H1 (cell line): ENCODE results near the gene MFAP1. TPM values are rescaled to one million over a fixed set of nuclear protein-coding genes. Genes with fewer than 3 reads are reported as not detected.

ENCODE experiments used
- CTCF ChIA-PET: fragments of 300-600 bp; sonication (Branson Sonifier 250); formaldehyde crosslinking; loops from one replicate; lab custom pipeline; 2021; ENCODE audit not compliant: partially characterized antibody; lab: Charles Lee
- POLR2A ChIA-PET: fragments of 300-600 bp; sonication (Branson Sonifier 250); formaldehyde crosslinking; loops from one replicate; lab custom pipeline; 2021; ENCODE audit warnings: inconsistent platforms; ENCODE audit not compliant: partially characterized antibody; lab: Charles Lee
- DNase-seq, 2 experiments: peaks; one replicate each; pipeline versions ENCODE4 v3.0.0 to v3.0.0-alpha.2; 2010 to 2022; ENCODE audit warnings: low spot score in 2 of 2, low read depth in 1 of 2, mixed read lengths in 1 of 2
- FAIRE-seq: peaks from 2 replicates; lab custom pipeline; 2011; peaks lifted over from hg19 to GRCh38; lab: Jason Lieb, UNC
- H2AFZ ChIP-seq: 2 replicates; pipeline ENCODE4 v1.8.1; 2012; ENCODE audit warnings: low read length, inconsistent platforms
- H2AK5ac ChIP-seq: 2 replicates; pipeline ENCODE4 v1.6.1; 2013; ENCODE audit warnings: low read depth, low read length
- H2BK120ac ChIP-seq: replicated peaks from 2 replicates; pipeline ENCODE3; 2013; ENCODE audit warnings: low read depth, low read length, inconsistent platforms
- H2BK12ac ChIP-seq: 2 replicates; pipeline ENCODE4 v1.6.1; 2013; ENCODE audit warnings: low read depth, low read length
- H2BK15ac ChIP-seq: 2 replicates; pipeline ENCODE4 v1.6.1; 2013; ENCODE audit warnings: low read length
- H2BK20ac ChIP-seq: 2 replicates; pipeline ENCODE4 v1.6.1; 2013; ENCODE audit warnings: low read length
- H2BK5ac ChIP-seq: 2 replicates; pipeline ENCODE4 v1.6.1; 2013; ENCODE audit warnings: low read depth, low read length
- H3K14ac ChIP-seq: 2 replicates; pipeline ENCODE4 v1.6.1; 2013; ENCODE audit warnings: inconsistent platforms; ENCODE audit not compliant: insufficient read length
- H3K18ac ChIP-seq: 2 replicates; pipeline ENCODE4 v1.6.1; 2013; ENCODE audit warnings: low read length; ENCODE audit errors: extremely low read depth
- H3K23ac ChIP-seq: 2 replicates; pipeline ENCODE4 v1.6.1; 2013; ENCODE audit warnings: inconsistent platforms; ENCODE audit not compliant: insufficient read length
- H3K23me2 ChIP-seq: 2 replicates; pipeline ENCODE4 v1.6.1; 2013; ENCODE audit warnings: low read depth, low read length
- H3K27ac ChIP-seq: 2 replicates; pipeline ENCODE4 v1.6.1; 2011; ENCODE audit warnings: low read depth, low read length, inconsistent platforms
- H3K27me3 ChIP-seq, 4 experiments: replicated peaks in 1 of 4; 1 replicate in 1 of 4; 2 replicates in 3 of 4; pipeline versions ENCODE4 v1.6.1 to v1.8.1; 2011 to 2013; ENCODE audit warnings: low read length in 3 of 4, mild to moderate bottlenecking in 3 of 4, inconsistent platforms in 2 of 4, mixed read lengths in 2 of 4, moderate library complexity in 1 of 4; ENCODE audit not compliant: control insufficient read depth in 3 of 4, insufficient read depth in 3 of 4; ENCODE audit errors: extremely low read depth in 1 of 4
- H3K36me3 ChIP-seq, 4 experiments: 2 replicates each; pipeline versions ENCODE4 v1.6.1 to v1.8.1; 2011 to 2013; ENCODE audit warnings: mild to moderate bottlenecking in 4 of 4, low read length in 3 of 4, moderate library complexity in 2 of 4, control low read depth in 1 of 4, inconsistent platforms in 1 of 4; ENCODE audit not compliant: insufficient read depth in 4 of 4, control insufficient read depth in 2 of 4
- H3K4ac ChIP-seq: replicated peaks from 2 replicates; pipeline ENCODE3; 2013; ENCODE audit warnings: low read length, low read depth, mixed read lengths, inconsistent platforms; ENCODE audit not compliant: insufficient read length
- H3K4me1 ChIP-seq, 4 experiments: replicated peaks in 1 of 4; 1 replicate in 1 of 4; 2 replicates in 3 of 4; pipeline versions ENCODE4 v1.6.1 to v1.8.1; 2011 to 2013; ENCODE audit warnings: low read length in 3 of 4, inconsistent platforms in 2 of 4, mixed read lengths in 1 of 4; ENCODE audit not compliant: insufficient read depth in 4 of 4, control insufficient read depth in 3 of 4
- H3K4me2 ChIP-seq, 2 experiments: 2 replicates each; pipeline versions ENCODE4 v1.6.1 to v1.8.1; 2011 to 2013; ENCODE audit warnings: low read depth in 2 of 2, low read length in 2 of 2, control low read depth in 1 of 2, inconsistent platforms in 1 of 2, mild to moderate bottlenecking in 1 of 2; ENCODE audit not compliant: insufficient read depth in 1 of 2
- H3K4me3 ChIP-seq, 4 experiments: fragments of 200-600, 300-600 bp in 1 of 4; sonication (generic), shearing (Covaris generic), sonication (Bioruptor Twin) in 1 of 4; 2 replicates each; pipeline versions ENCODE4 v1.5.1 to v1.8.1; 2011 to 2016; ENCODE audit warnings: low read length in 4 of 4, low read depth in 3 of 4, control low read depth in 2 of 4, inconsistent platforms in 2 of 4, mild to moderate bottlenecking in 2 of 4, mixed read lengths in 1 of 4, moderate library complexity in 1 of 4; ENCODE audit not compliant: insufficient read depth in 2 of 4; ENCODE audit errors: extremely low read depth in 1 of 4
- H3K56ac ChIP-seq: replicated peaks from 2 replicates; pipeline ENCODE3; 2013; ENCODE audit warnings: low read depth, mild to moderate bottlenecking, mixed read lengths, low read length, inconsistent platforms; ENCODE audit not compliant: insufficient read length
- H3K79me1 ChIP-seq: 2 replicates; pipeline ENCODE4 v1.6.1; 2013; ENCODE audit warnings: low read depth, low read length, control low read depth
- H3K79me2 ChIP-seq, 2 experiments: 2 replicates each; pipeline versions ENCODE4 v1.6.1 to v1.8.1; 2012 to 2013; ENCODE audit warnings: low read length in 2 of 2, mild to moderate bottlenecking in 2 of 2, inconsistent platforms in 1 of 2; ENCODE audit not compliant: insufficient read depth in 2 of 2, control insufficient read depth in 1 of 2
- H3K9ac ChIP-seq, 4 experiments: replicated peaks in 1 of 4; 1 replicate in 1 of 4; 2 replicates in 3 of 4; pipeline versions ENCODE4 v1.6.1 to v1.8.1; 2011 to 2013; ENCODE audit warnings: low read depth in 3 of 4, low read length in 3 of 4, control low read depth in 2 of 4, mild to moderate bottlenecking in 2 of 4, moderate library complexity in 2 of 4, inconsistent platforms in 1 of 4; ENCODE audit errors: extremely low read depth in 1 of 4
- H3K9me3 ChIP-seq, 2 experiments: 2 replicates each; pipeline versions ENCODE4 v1.6.1 to v1.8.1; 2012 to 2013; ENCODE audit warnings: mild to moderate bottlenecking in 2 of 2, moderate library complexity in 2 of 2, control low read depth in 1 of 2, inconsistent platforms in 1 of 2, low read depth in 1 of 2, low read length in 1 of 2, mixed read lengths in 1 of 2; ENCODE audit not compliant: insufficient read depth in 2 of 2
- H4K20me1 ChIP-seq, 2 experiments: replicated peaks in 1 of 2; 2 replicates each; pipeline versions ENCODE3 to v1.8.1; 2011 to 2013; ENCODE audit warnings: inconsistent platforms in 2 of 2, low read length in 2 of 2, mild to moderate bottlenecking in 1 of 2; ENCODE audit not compliant: insufficient read depth in 2 of 2, control insufficient read depth in 1 of 2
- H4K5ac ChIP-seq: 2 replicates; pipeline ENCODE4 v1.6.1; 2013; ENCODE audit warnings: low read length, low read depth, mixed read lengths, inconsistent platforms; ENCODE audit not compliant: insufficient read length
- H4K8ac ChIP-seq: 2 replicates; pipeline ENCODE4 v1.8.0; 2013; ENCODE audit warnings: mild to moderate bottlenecking, moderate library complexity, low read length, inconsistent platforms; ENCODE audit not compliant: insufficient read depth; ENCODE audit errors: extremely low read depth
- H4K91ac ChIP-seq: replicated peaks from 2 replicates; pipeline ENCODE3; 2013; ENCODE audit warnings: low read length, mixed read lengths, inconsistent platforms; ENCODE audit not compliant: insufficient read length
- BCL11A ChIP-seq, 2 experiments: IDR thresholded peaks; one replicate each; pipeline ENCODE4 v1.6.1; 2011; ENCODE audit warnings: low read depth in 2 of 2, low read length in 2 of 2, mild to moderate bottlenecking in 2 of 2
- BRCA1 ChIP-seq: IDR thresholded peaks from 2 replicates; pipeline ENCODE4 v1.6.1; 2012; ENCODE audit warnings: low read depth, low read length, improper control_type of control experiment
- CEBPB ChIP-seq: IDR thresholded peaks from 2 replicates; pipeline ENCODE4 v1.6.1; 2012; ENCODE audit warnings: low read depth, low read length
- CHD1 ChIP-seq: IDR thresholded peaks from 2 replicates; pipeline ENCODE4 v1.6.1; 2012; ENCODE audit warnings: low read depth, low read length, improper control_type of control experiment
- CHD2 ChIP-seq: IDR thresholded peaks from 2 replicates; pipeline ENCODE4 v1.6.1; 2012; ENCODE audit warnings: low read length, improper control_type of control experiment
- CREB1 ChIP-seq: IDR thresholded peaks from 2 replicates; pipeline ENCODE4 v1.6.1; 2012; ENCODE audit warnings: inconsistent platforms
- CTBP2 ChIP-seq: IDR thresholded peaks from 2 replicates; pipeline ENCODE4 v1.7.0; 2011; ENCODE audit warnings: borderline replicate concordance, mild to moderate bottlenecking, moderate library complexity, mixed read lengths, low read length; ENCODE audit not compliant: insufficient read depth, insufficient read length
- EGR1 ChIP-seq: IDR thresholded peaks from 2 replicates; pipeline ENCODE4 v1.6.1; 2011; ENCODE audit warnings: low read depth, low read length, borderline replicate concordance
- FOSL1 ChIP-seq: IDR thresholded peaks from 2 replicates; pipeline ENCODE4 v1.6.1; 2011; ENCODE audit warnings: mild to moderate bottlenecking, low read depth, low read length, moderate library complexity; ENCODE audit not compliant: insufficient read depth
- HDAC6 ChIP-seq: IDR thresholded peaks from one replicate; pipeline ENCODE4 v1.7.1; 2012; ENCODE audit warnings: low read depth, mild to moderate bottlenecking, inconsistent platforms, low read length, moderate library complexity
- JUND ChIP-seq: IDR thresholded peaks from 2 replicates; pipeline ENCODE4 v1.6.1; 2011; ENCODE audit warnings: mild to moderate bottlenecking, improper control_type of control experiment, low read length
- SP4 ChIP-seq: IDR thresholded peaks from 2 replicates; pipeline ENCODE4 v1.6.1; 2012; ENCODE audit warnings: low read length, inconsistent platforms
- SUZ12 ChIP-seq: fragments of 200-600 bp; sonication (generic); IDR thresholded peaks from 2 replicates; pipeline ENCODE4 v1.6.1; 2012; ENCODE audit warnings: mild to moderate bottlenecking, inconsistent platforms, low read length, moderate library complexity, mixed read lengths
- TCF12 ChIP-seq: IDR thresholded peaks from 2 replicates; pipeline ENCODE4 v1.6.1; 2011; ENCODE audit warnings: low read depth, mild to moderate bottlenecking, low read length
- WGBS, 2 experiments: shearing (Covaris generic) in 1 of 2; methylation state at CpG; one replicate each; pipeline versions ENCODE4 v1.1.6 to v1.1.7; 2013 to 2015; ENCODE audit warnings: low lambda C conversion rate in 2 of 2, mixed read lengths in 2 of 2, inconsistent platforms in 1 of 2, low coverage in 1 of 2, missing lambda C conversion rate in 1 of 2; ENCODE audit not compliant: insufficient replicate concordance in 2 of 2, insufficient coverage in 1 of 2, insufficient read length in 1 of 2; ENCODE audit errors: extremely low coverage in 1 of 2, missing lambda C conversion rate in 1 of 2; 5-methylcytosine and 5-hydroxymethylcytosine counted together
- polyA plus RNA-seq, 7 experiments: library from polyadenylated mRNA; depleted of rRNA in 3 of 7; stranded (reverse) in 5 of 7; unstranded in 2 of 7; fragments of >200 nt in 5 of 7; fragments of 200-250 nt in 2 of 7; gene quantifications; 1 replicate in 5 of 7; 2 replicates in 1 of 7; 4 replicates in 1 of 7; pipeline versions ENCODE4 v1.2.1 to v1.2.3, GENCODE V29; 2011 to 2013; ENCODE audit warnings: missing spikeins in 2 of 7, mixed read lengths in 2 of 7
- total RNA-seq: library from RNA; stranded (reverse); fragmentation: NEBNext Ultra II Directional; extraction: Animal tissue kit (Norgen Biotek cat#: 25700); gene quantifications from 2 replicates; pipeline ENCODE4 v1.2.1, GENCODE V29; 2021

MFAP1 gene
- total and polyA plus RNA-seq, 2 of the 8 experiments (the other 6 are each of a cell fraction or from before 2014, with no cell fraction given), result 23.6 to 36.7 TPM

- Histone ChIP-seq H2AK5ac (no peak within 1 kb of the TSS), H2AFZ (no peak within 1 kb of the TSS), H4K8ac (no peak within 1 kb of the TSS), H3K79me2 (peaks cover 0 to 13% of the 10 kb centered on the region in 2 experiments; a peak in 2 of 4 replicates), H2BK20ac (peak within 1 kb of the TSS; percentile 28; the same call in 1 of the 2 replicates), H3K4ac (peak within 1 kb of the TSS; percentile 55), H3K9ac (peak within 1 kb of the TSS; percentile 61 to 84 (median 76)), H3K18ac (peak within 1 kb of the TSS; percentile 51), H2BK5ac (peak within 1 kb of the TSS; percentile 55), H3K79me1 (0 out of 2 replicates have a peak, but pooled peaks cover 3% of the 10 kb centered on the region), H3K4me1 (peaks cover 13 to 22% (median 17%) of the 10 kb centered on the region in 4 experiments), H2BK15ac (peak within 1 kb of the TSS; percentile 31), H3K56ac (peak within 1 kb of the TSS; percentile 39), H3K14ac (no peak within 1 kb of the TSS), H3K27me3 (no peaks in the 10 kb centered on the region), H3K4me2 (peak within 1 kb of the TSS; percentile 75 to 86), H3K4me3 (peak within 1 kb of the TSS; percentile 67 to 97 (median 88)), H2BK120ac (no peak within 1 kb of the TSS), H3K36me3 (peaks cover 15 to 60% (median 18%) of the 10 kb centered on the region in 4 experiments; a peak in 7 of 8 replicates), H4K20me1 (peaks cover 0 to 6% of the 10 kb centered on the region in 2 experiments), H3K9me3 (no peaks in the 10 kb centered on the region), H3K23ac (no peak within 1 kb of the TSS), H3K23me2 (no peaks in the 10 kb centered on the region), H3K27ac (peak within 1 kb of the TSS; percentile 28; the same call in 1 of the 2 replicates), H2BK12ac (peak within 1 kb of the TSS; percentile 71; the same call in 1 of the 2 replicates), H4K91ac (peak within 1 kb of the TSS; percentile 22), H4K5ac (peak within 1 kb of the TSS; percentile 71)
- 91% methylated on average over 8 of the region's 8 CpGs; no CpG with 5 or more reads in 1 of the 2 experiments for WGBS, 2 experiments
- ChIA-PET CTCF (interaction anchor here (1.9 kb wide), 1 partner anchor 23 kb away, joined by 5 read pairs; the partner anchor contains the start of gene ELL3), POLR2A (interaction anchor here (0.9 to 8.9 kb wide), 8 partner anchors 9 to 54 kb away, joined by 7 to 71 read pairs (median 8); partner anchors contain the start of genes ELL3, MFAP1, PDIA3 and WDR76)
- no peak for FAIRE-seq
- no peak for TF ChIP-seq BCL11A (IDR thresholded peaks at IDR 0.05; ENCODE audit: low read depth in 2 of 2, low read length in 2 of 2)
- TF ChIP-seq CHD1, result no peak
- no peak for TF ChIP-seq EGR1
- no peak for TF ChIP-seq HDAC6
- no peak for TF ChIP-seq JUND
- no peak for TF ChIP-seq CEBPB
- no peak for TF ChIP-seq SUZ12
- TF ChIP-seq CTBP2, result no peak
- TF ChIP-seq SP4, result no peak
- TF ChIP-seq CHD2, result no peak
- no peak for TF ChIP-seq CREB1
- TF ChIP-seq TCF12, result no peak
- TF ChIP-seq FOSL1, result no peak
- no peak for TF ChIP-seq BRCA1
- DNase-seq, result no peak
Measured at GRCh38 chr15:43799945-43800285, 24.6 kb downstream of the MFAP1 start, which contains the start of gene SERINC4. Gene SERINC4 (minus strand): TSS chr15:43800220. CDS start chr15:43799986, 234 bp downstream.
